HTERT RPE-1 (cell line): ENCODE data around the gene OXLD1.

Source experiments
- in situ Hi-C: fragments of 300-500 bp; cut with MboI; formaldehyde crosslinking; loops from 4 replicates; pipeline ENCODE4 v1.14.3; 2020; ENCODE audit warnings: low sequenced_read_pairs

Gene OXLD1

GRCh38 chr17:81655378-81656117 lies 10.9 kb downstream of the OXLD1 start:
- in situ Hi-C loops, result no loop called here

- in situ Hi-C loops, result no loop called here
Measured at GRCh38 chr17:81652906-81653771, 13.3 kb downstream of the OXLD1 start.

GRCh38 chr17:81651692-81652091 lies 14.7 kb downstream of the OXLD1 start:
- in situ Hi-C loops, result no loop called here

- in situ Hi-C loops, result no loop called here
Measured at GRCh38 chr17:81650951-81651350, 15.5 kb downstream of the OXLD1 start.

- in situ Hi-C loops, result no loop called here
Measured at GRCh38 chr17:81648707-81649085, 17.7 kb downstream of the OXLD1 start.

GRCh38 chr17:81648013-81648706 lies 18.2 kb downstream of the OXLD1 start:
- in situ Hi-C loops, result no loop called here

- in situ Hi-C loops, result no loop called here
Measured at GRCh38 chr17:81647640-81648012, 18.8 kb downstream of the OXLD1 start.

- in situ Hi-C loops, result no loop called here
Measured at GRCh38 chr17:81646869-81647600, 19.4 kb downstream of the OXLD1 start.

GRCh38 chr17:81644976-81645952 lies 21.1 kb downstream of the OXLD1 start:
- in situ Hi-C loops, result no loop called here

GRCh38 chr17:81644496-81644895 lies 21.9 kb downstream of the OXLD1 start:
- in situ Hi-C loops, result no loop called here

GRCh38 chr17:81641825-81642489 lies 24.4 kb downstream of the OXLD1 start:
- in situ Hi-C loops, result no loop called here

GRCh38 chr17:81640011-81640410 lies 26.4 kb downstream of the OXLD1 start:
- in situ Hi-C loops, result no loop called here

GRCh38 chr17:81638683-81639082 lies 27.7 kb downstream of the OXLD1 start:
- in situ Hi-C loops, result no loop called here

GRCh38 chr17:81636505-81637288 lies 29.7 kb downstream of the OXLD1 start, which contains the start of the genes NPLOC4 and TSPAN10:
TSS of gene NPLOC4 (minus strand) at chr17:81637112. CDS start at chr17:81636930, 182 bp downstream.
TSS of gene TSPAN10 (plus strand) at chr17:81637196. CDS start at chr17:81642413, 5,217 bp downstream.
- in situ Hi-C loops, result no loop called here

GRCh38 chr17:81635973-81636504 lies 30.4 kb downstream of the OXLD1 start:
- in situ Hi-C loops, result no loop called here

- in situ Hi-C loops, result no loop called here
Measured at GRCh38 chr17:81635431-81635830, 31.0 kb downstream of the OXLD1 start.

GRCh38 chr17:81631482-81631881 lies 34.9 kb downstream of the OXLD1 start:
- in situ Hi-C loops, result no loop called here

- in situ Hi-C loops, result no loop called here
Measured at GRCh38 chr17:81630274-81630673, 36.1 kb downstream of the OXLD1 start.
